Epithelial cell of prostate (primary cell): ENCODE results near the gene CREM.

Experiments used
- DNase-seq: peaks from one replicate; pipeline ENCODE4 v3.0.0-alpha.2; 2011; ENCODE audit warnings: low read depth, low spot score
- H3K27ac ChIP-seq: fragments of 450-650 bp; 2 replicates; pipeline ENCODE4 v1.5.1; 2017; ENCODE audit warnings: mild to moderate bottlenecking

The CREM gene

GRCh38 chr10:35132727-35133126, 6.1 kb downstream of the CREM start:
- no peak for DNase-seq
- H3K27ac ChIP-seq = no peak overlapping the region

- H3K27ac ChIP-seq = no peak overlapping the region
- no peak for DNase-seq
These were observed 6.9 kb downstream of the CREM start for GRCh38 chr10:35133586-35133985.

- no peak for DNase-seq
These were observed 9.2 kb downstream of the CREM start for GRCh38 chr10:35135861-35136260.

GRCh38 chr10:35136263-35136815, 9.7 kb downstream of the CREM start:
- no peak for DNase-seq
- H3K27ac ChIP-seq = no peak overlapping the region

More at GRCh38 chr10:35135861-35136260, 9.2 kb downstream of the CREM start:
- no peak overlapping the region for H3K27ac ChIP-seq

GRCh38 chr10:35140126-35140525, 13.5 kb downstream of the CREM start:
- no peak overlapping the region for H3K27ac ChIP-seq
- DNase-seq = no peak

- H3K27ac ChIP-seq = no peak overlapping the region
- no peak for DNase-seq
These were observed 14.1 kb downstream of the CREM start for GRCh38 chr10:35140727-35141126.

GRCh38 chr10:35150308-35150707, 23.7 kb downstream of the CREM start:
- H3K27ac ChIP-seq = no peak overlapping the region
- no peak for DNase-seq

- H3K27ac ChIP-seq = no peak overlapping the region
- no peak for DNase-seq
These were observed 26.3 kb downstream of the CREM start for GRCh38 chr10:35152992-35153391.

GRCh38 chr10:35153716-35154115, 27.1 kb downstream of the CREM start:
- no peak for DNase-seq
- H3K27ac ChIP-seq = no peak overlapping the region

GRCh38 chr10:35160743-35161142, 34.1 kb downstream of the CREM start:
- no peak overlapping the region for H3K27ac ChIP-seq
- DNase-seq = no peak

GRCh38 chr10:35161906-35162305, 35.3 kb downstream of the CREM start:
- no peak overlapping the region for H3K27ac ChIP-seq
- DNase-seq = no peak

- DNase-seq = no peak
- no peak overlapping the region for H3K27ac ChIP-seq
These were observed 38.5 kb downstream of the CREM start for GRCh38 chr10:35165136-35165535.

- H3K27ac ChIP-seq = no peak overlapping the region
- no peak for DNase-seq
These were observed 39.2 kb downstream of the CREM start for GRCh38 chr10:35165811-35166210.

GRCh38 chr10:35166607-35167006, 40.0 kb downstream of the CREM start:
- no peak overlapping the region for H3K27ac ChIP-seq
- no peak for DNase-seq

GRCh38 chr10:35167342-35167741, 40.7 kb downstream of the CREM start:
- no peak overlapping the region for H3K27ac ChIP-seq
- no peak for DNase-seq

GRCh38 chr10:35172146-35172545, 45.5 kb downstream of the CREM start:
- no peak for DNase-seq
- H3K27ac ChIP-seq = no peak overlapping the region

GRCh38 chr10:35172574-35172973, 45.9 kb downstream of the CREM start:
- no peak overlapping the region for H3K27ac ChIP-seq
- no peak for DNase-seq

- DNase-seq = no peak
These were observed 51.7 kb downstream of the CREM start for GRCh38 chr10:35178331-35178730.

GRCh38 chr10:35182631-35183510, 56.2 kb downstream of the CREM start:
- H3K27ac ChIP-seq = no peak overlapping the region
- DNase-seq = no peak

More at GRCh38 chr10:35178331-35178730, 51.7 kb downstream of the CREM start:
- H3K27ac ChIP-seq = no peak overlapping the region

- H3K27ac ChIP-seq = no peak overlapping the region
- no peak for DNase-seq
These were observed 58.0 kb downstream of the CREM start for GRCh38 chr10:35184527-35185171.
